NCI-H510A (cell line): Measurements from ENCODE around the gene RECK.
"Not testable (repeated sequence)": the region's sequence is repeated elsewhere in the genome, so short reads cannot be mapped to it uniquely, and the experiment has no call there.

Source experiments
- DNase-seq: peaks from one replicate; lab custom pipeline; 2025; lab: John Stamatoyannopoulos, UW

RECK gene

DNA sequence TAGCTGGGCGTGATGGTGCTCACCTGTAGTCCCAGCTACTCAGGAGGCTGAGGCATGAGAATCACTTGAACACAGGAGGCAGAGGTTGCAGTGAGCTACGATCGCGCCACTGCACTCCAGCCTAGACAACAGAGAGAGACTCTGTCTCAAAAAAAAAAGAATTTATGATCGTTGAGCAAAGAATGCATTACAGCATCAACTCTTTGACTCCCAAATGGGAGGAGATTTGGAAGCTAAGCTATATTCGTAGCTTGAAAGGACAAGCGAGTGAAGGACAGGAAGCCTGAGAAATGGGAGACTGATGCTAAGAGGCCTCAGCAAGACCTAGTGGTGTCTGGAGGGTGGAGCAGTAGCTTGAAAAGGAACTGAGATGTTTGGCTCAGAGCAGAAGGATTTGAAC, 122.2 kb downstream of the RECK start:
- DNase-seq: no peak

DNA sequence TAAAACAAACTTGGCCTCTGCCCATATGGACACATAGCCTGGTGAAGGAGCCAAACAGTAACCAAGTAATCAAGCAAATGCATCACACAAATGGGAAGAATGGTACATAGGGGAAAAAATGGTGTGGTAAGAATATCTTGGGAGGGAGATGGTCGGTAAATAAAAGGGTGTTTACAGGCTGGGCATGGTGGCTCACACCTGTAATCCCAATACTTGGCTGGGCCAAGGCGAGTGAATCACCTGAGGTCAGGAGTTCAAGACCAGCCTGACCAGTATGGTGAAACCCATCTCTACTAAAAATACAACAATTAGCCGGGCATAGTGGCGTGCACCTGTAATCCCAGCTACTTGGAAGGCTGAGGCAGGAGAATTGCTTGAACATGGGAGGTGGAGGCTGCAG, 122.8 kb downstream of the RECK start:
- not testable (repeated sequence) for DNase-seq

DNA sequence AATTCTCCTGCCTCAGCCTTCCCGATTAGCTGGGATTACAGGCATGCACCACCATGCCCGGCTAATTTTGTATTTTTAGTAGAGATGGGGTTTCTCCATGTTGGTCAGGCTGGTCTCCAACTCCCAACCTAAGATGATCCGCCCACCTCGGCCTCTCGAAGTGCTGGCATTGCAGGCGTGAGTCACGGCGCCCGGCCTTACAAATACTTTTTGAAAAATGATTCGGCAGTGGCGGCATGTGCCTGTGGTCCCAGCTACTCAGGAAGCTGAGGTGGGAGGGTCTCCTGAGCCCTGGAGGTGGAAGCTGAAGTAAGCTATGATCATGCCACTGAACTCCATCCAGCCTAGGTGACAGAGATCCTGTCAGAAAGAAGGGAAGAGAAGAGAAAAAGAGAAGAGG, 123.4 kb downstream of the RECK start:
- DNase-seq: not testable (repeated sequence)

DNA sequence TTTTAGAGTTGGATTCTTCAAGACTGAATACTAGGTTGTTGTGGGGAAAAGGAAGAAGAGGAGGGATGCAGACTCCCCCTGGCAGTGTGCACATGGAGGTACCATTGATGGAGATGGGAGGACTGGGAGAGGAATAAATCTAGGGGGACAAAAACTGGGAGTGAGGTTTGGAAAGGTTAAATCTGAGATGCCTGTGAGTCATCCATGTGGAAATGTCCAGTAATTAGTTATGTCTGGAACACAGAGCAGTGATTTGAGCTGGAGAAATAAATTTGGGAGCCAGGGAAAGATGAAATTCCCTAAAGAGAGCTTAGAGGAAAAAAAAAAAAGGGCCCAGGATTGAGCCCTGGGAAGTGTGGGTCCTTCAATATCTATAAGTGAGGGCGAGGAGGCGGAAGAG, 124.5 kb downstream of the RECK start:
- no peak for DNase-seq

DNA sequence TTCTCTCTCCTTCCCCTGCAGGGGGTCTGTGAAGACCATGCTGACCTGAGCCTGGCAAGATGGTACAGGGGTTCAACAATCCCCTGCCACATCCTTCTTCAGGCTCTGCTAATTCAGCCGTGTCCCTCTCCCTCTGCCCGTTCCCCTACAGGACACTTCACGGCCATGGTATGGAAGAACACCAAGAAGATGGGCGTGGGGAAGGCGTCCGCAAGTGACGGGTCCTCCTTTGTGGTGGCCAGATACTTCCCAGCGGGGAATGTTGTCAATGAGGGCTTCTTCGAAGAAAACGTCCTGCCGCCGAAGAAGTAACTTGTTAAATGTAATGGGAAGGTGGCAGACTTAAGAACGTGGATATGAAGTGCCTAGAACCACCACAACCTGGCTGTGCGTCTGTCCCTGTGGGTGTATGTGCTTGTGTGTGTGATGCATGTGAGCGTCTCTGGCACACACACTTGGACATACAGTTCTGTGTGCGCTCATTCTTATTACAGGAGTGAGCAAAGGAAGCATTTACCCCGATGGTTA, 125.6 kb downstream of the RECK start:
- no peak for DNase-seq

DNA sequence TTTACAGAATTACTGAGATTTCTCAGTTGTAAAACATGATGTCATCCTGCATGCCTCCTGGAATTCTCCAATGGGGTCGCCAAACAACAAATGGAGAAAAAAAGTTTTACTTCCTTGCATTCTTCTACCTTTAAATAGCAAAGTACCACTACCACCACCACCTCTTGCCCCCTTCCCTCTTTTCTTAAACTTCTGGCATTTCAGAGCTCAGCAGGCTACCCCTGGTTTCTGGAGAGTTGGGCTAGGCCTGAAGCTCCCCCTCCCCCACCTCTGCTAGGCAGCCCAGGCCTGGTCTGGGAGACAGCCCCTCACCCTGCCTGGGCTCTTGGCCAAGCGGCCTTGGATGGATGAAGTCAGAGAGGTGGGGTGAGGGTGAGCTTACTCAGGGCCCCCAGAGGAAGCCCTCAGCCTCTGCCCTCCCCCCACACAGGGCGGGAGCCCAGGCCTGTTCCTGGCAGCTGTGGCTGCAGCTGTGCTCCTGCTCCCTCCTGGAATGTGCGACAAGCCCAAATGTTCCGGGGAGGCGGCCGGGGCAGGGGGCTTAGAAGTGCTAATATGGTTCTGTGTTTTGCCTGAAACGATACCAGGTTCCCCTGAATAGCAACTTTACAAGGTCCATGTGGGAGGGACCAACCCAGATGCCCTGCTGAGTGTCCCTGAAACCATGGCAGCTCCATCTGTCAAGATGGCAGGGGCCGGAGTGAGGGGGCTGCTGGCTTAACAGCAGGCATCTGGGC, 126.5 kb downstream of the RECK start:
- no peak for DNase-seq

DNA sequence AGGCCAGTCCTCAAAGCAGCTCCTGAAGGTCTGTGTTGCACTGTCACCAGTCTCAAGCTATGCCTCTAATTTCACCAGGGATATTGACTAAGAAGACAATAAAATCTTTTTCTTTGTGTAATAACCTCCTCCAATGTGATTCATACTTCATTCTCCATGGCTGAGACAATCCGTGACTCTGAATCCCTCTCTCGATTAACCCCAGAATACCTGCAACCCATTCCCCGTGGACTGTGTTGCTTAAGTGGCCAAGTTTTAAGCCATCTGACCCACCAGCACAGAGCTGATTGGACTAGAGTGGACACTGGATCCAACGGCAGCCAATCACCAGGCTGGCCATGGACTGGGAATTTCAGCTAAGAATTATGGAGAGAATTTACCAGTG, 127.1 kb downstream of the RECK start:
- no peak for DNase-seq

DNA sequence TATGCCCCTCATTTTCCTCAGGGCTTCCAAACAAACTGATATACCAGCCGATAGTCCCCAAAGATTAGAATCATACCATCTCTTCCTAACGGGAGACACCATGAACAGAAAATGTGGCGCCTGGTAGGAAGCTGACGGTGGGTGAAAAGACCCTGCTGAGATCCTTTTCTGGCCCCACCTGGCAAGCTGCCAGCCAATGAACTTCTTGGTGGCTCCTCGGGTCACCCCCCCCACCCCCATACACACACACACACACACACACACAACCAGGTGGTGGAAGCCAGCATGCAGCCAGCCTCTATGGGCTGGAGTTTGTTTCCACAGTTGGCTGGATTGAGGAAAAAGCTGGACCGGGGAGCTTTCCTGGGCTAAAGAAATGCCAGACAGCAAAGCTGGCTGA, 127.7 kb downstream of the RECK start:
- no peak for DNase-seq

DNA sequence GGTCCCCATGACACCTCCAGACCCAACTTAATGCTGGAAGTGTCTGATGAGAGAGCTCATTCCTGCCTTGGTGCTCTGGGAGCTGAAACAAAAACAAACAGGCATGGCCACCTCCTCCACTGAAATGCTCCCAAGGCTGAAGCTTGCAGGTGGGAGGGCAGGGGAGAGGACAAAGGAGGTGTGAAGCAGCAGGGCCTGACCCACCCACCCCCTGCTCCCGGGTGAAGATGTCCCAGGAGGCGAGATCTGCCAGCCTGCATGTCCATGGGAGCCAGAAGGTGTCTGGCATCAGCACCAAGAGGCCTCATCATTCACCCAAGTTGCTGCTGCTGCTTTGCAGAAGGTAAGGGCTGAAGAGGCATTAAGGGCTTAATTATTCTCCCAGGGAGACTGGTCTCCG, 128.3 kb downstream of the RECK start:
- DNase-seq: no peak

DNA sequence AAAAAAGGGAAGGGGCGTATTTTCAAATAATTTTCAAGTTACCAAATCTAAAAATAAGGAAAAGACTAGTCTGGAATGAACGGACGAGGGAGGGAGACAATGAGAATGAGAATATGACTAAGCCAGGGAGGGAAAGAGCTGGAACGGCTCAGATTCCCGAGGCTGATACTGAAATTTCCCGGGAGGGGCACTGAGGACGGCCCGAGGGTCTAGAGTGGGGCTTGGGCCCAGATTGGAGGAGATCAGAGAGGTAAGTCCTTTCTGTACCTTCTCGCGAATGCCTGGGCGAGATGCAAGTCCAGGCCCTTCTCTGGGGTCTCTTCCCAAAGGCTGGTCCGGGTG, 129.1 kb downstream of the RECK start:
- no peak for DNase-seq

DNA sequence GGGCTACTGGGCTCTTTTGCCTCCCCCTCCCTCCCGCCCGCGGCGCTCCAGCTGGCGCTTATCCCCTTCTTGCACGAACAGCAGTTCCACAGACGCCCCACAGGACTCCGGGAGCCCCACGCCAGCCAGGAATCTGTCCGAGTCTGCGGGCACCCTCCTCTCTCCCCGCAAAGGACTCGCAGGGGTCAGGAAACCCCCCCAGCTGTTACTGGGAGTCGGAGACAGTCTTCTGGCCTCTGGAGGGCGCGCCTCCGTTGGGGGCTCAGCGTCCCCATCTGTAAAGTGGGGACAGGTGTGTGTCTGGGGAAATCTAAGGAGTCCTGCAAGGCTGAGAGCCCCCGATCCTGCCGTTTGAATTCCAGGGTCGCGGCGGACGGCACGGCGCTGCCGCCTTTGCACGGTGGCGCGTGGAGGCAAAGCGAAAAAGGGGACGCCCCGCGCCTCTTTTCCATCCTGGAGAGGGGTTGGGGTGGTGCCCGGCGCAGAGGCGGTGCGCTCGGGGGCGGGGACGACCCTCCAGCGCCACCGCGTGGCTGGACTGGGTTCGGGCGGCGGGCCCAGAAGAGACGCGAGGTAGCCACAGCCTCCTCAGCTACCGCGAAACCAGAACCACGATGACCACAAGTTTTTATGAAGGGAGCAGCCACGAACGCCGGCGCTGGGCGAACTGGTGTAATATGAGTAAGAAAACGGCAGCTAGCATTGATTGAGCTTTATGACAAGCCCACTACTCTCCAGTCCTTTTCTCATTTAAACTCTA, 129.6 kb downstream of the RECK start:
- DNase-seq: peak; percentile 35

DNA sequence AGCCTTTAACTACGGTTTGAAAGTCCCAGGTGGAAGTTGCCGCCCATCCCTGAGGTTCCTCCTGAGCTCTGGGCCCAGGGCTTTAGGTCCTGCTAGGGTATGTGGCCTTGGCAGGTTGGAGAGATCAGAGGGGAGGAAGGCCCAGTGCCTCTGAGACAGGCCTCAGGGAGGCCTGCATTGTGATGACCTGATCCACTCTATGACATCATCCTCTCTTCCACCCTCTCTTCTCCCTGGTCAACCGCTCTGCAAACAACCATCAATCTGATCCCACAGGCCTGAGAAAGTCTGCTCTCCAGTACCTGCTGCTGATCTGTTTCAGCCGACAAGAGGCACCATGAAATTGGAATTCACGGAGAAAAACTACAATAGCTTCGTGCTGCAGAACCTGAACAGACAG, 132.5 kb downstream of the RECK start, which contains the start of gene CCIN:
Gene CCIN (plus strand): TSS at position 223 of the 400 bp plus-strand sequence. CDS start 115 bp downstream, at position 338.
- no peak for DNase-seq

DNA sequence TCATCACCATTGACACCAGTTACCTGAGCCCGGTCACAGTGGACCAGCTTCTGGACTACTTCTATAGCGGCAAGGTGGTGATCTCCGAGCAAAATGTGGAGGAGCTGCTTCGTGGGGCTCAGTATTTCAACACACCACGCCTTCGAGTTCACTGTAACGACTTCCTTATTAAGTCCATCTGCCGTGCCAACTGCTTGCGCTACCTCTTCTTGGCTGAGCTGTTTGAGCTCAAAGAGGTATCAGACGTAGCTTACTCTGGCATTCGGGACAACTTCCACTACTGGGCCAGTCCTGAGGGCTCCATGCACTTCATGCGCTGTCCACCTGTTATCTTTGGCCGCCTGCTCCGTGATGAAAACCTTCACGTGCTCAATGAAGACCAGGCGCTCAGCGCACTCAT, 133.0 kb downstream of the RECK start:
- DNase-seq: no peak

DNA sequence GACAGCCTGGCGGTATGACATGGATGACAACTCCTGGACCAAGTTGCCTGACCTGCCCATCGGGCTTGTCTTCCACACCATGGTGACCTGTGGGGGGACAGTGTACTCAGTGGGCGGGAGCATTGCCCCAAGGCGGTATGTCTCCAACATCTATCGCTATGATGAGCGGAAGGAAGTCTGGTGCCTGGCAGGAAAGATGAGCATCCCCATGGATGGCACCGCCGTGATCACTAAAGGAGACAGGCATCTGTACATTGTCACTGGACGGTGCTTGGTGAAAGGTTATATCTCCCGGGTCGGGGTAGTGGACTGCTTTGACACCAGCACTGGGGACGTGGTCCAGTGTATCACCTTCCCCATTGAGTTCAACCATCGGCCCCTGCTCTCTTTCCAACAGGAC, 133.8 kb downstream of the RECK start:
- DNase-seq: no peak

DNA sequence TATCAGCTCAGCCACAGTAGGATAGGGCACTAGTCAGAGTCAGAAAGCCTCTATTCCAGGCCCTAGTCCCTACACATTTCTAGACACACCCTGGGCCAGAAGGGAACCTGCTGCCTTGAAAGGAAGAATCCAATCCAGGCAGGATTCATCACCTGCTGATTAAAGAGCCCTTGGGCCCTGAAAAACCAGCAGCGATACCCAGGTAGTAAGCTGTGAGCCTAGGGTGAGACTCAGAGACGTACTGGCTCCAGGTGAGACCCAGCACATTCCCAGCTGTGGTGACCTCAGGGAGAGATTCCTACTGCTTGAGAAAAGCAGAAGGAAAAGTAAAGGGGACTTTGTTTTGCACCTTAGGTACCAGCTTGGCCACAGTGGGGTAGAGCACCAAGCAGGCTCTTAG, 137.1 kb downstream of the RECK start:
- no peak for DNase-seq
